ENCODE results near the gene LMOD2. TPM values are rescaled to one million over a fixed set of nuclear protein-coding genes. Genes with fewer than 3 reads are reported as not detected.

Gene LMOD2
- polyA plus RNA-seq, 2 of the 4 experiments (the other 2 are of a cell fraction): not detected

DNA sequence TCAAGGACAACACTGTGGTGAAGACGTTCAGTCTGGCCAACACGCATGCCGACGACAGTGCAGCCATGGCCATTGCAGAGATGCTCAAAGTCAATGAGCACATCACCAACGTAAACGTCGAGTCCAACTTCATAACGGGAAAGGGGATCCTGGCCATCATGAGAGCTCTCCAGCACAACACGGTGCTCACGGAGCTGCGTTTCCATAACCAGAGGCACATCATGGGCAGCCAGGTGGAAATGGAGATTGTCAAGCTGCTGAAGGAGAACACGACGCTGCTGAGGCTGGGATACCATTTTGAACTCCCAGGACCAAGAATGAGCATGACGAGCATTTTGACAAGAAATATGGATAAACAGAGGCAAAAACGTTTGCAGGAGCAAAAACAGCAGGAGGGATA, 6.6 kb downstream of the LMOD2 start:
- CTCF ChIA-PET: interaction anchor here (0.6 to 1.3 kb wide), 3 partner anchors 18 to 82 kb away, joined by 3 read pairs; no protein-coding TSS in a partner anchor
- TF ChIP-seq ZSCAN20 (CRISPR knock-in tag; IDR thresholded peaks at IDR 0.05): no peak
- no peak for TF ChIP-seq JUN (IDR thresholded peaks at IDR 0.05)
- TF ChIP-seq JUNB (IDR thresholded peaks at IDR 0.05): no peak
- TF ChIP-seq, protein P1, sequence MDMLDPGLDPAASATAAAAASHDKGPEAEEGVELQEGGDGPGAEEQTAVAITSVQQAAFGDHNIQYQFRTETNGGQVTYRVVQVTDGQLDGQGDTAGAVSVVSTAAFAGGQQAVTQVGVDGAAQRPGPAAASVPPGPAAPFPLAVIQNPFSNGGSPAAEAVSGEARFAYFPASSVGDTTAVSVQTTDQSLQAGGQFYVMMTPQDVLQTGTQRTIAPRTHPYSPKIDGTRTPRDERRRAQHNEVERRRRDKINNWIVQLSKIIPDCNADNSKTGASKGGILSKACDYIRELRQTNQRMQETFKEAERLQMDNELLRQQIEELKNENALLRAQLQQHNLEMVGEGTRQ (IDR thresholded peaks at IDR 0.05): no peak
- TF ChIP-seq SREBF2 (IDR thresholded peaks at IDR 0.05): no peak
- TF ChIP-seq TP53 (CRISPR knock-in tag; IDR thresholded peaks at IDR 0.05): no peak
- no peak for TF ChIP-seq ESRRA (IDR thresholded peaks at IDR 0.05; ENCODE audit: borderline replicate concordance, low read length)
- TF ChIP-seq, protein P2, sequence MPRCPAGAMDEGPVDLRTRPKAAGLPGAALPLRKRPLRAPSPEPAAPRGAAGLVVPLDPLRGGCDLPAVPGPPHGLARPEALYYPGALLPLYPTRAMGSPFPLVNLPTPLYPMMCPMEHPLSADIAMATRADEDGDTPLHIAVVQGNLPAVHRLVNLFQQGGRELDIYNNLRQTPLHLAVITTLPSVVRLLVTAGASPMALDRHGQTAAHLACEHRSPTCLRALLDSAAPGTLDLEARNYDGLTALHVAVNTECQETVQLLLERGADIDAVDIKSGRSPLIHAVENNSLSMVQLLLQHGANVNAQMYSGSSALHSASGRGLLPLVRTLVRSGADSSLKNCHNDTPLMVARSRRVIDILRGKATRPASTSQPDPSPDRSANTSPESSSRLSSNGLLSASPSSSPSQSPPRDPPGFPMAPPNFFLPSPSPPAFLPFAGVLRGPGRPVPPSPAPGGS (IDR thresholded peaks at IDR 0.05): no peak
- TF ChIP-seq, protein P3, sequence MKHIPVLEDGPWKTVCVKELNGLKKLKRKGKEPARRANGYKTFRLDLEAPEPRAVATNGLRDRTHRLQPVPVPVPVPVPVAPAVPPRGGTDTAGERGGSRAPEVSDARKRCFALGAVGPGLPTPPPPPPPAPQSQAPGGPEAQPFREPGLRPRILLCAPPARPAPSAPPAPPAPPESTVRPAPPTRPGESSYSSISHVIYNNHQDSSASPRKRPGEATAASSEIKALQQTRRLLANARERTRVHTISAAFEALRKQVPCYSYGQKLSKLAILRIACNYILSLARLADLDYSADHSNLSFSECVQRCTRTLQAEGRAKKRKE (CRISPR knock-in tag; IDR thresholded peaks at IDR 0.05; ENCODE audit: low read depth): no peak
- no peak for TF ChIP-seq MAFK (IDR thresholded peaks at IDR 0.05; ENCODE audit: partially characterized antibody)
- TF ChIP-seq EHF (CRISPR knock-in tag; IDR thresholded peaks at IDR 0.05): no peak
- TF ChIP-seq CBX8 (IDR thresholded peaks at IDR 0.05): no peak
- Histone ChIP-seq H3K4me3 (no peak overlapping the region), H3K9me3 (no peaks in the 10 kb centered on the region), H3K4me1 (no peaks in the 10 kb centered on the region), H3K27ac (no peak overlapping the region), H3K4me2 (no peak overlapping the region)
- POLR2A ChIA-PET: no interaction called here
- no peak for DNase-seq (ENCODE audit: low read depth in 1 of 2, low spot score in 1 of 2)
- 38% methylated on average over 13 of the region's 15 CpGs for WGBS (ENCODE audit: missing lambda C conversion rate)
- ATAC-seq: no peak
- FAIRE-seq: no peak

DNA sequence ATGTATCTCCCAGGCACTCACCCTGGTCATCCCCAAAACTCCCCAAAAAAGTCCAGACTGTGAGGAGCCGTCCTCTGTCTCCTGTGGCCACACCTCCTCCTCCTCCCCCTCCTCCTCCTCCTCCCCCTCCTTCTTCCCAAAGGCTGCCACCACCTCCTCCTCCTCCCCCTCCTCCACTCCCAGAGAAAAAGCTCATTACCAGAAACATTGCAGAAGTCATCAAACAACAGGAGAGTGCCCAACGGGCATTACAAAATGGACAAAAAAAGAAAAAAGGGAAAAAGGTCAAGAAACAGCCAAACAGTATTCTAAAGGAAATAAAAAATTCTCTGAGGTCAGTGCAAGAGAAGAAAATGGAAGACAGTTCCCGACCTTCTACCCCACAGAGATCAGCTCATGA, 7.1 kb downstream of the LMOD2 start:
- FAIRE-seq (no peak), ATAC-seq (no peak), DNase-seq (ENCODE audit: low read depth in 1 of 2, low spot score in 1 of 2) (no peak)
- 12% methylated on average over 3 of the region's 3 CpGs for WGBS (ENCODE audit: missing lambda C conversion rate)
- H3K27ac ChIP-seq: no peak overlapping the region
- H3K4me2 ChIP-seq: no peak overlapping the region
- H3K4me3 ChIP-seq: no peak overlapping the region
- H3K4me1 ChIP-seq: no peaks in the 10 kb centered on the region
- ChIA-PET CTCF (interaction anchor here (0.6 to 1.3 kb wide), 4 partner anchors 8 to 20 kb away, joined by 3 read pairs; no protein-coding TSS in a partner anchor), POLR2A (no interaction called here)
- no peaks in the 10 kb centered on the region for H3K9me3 ChIP-seq
- no peak for TF ChIP-seq EHF (CRISPR knock-in tag; IDR thresholded peaks at IDR 0.05)

DNA sequence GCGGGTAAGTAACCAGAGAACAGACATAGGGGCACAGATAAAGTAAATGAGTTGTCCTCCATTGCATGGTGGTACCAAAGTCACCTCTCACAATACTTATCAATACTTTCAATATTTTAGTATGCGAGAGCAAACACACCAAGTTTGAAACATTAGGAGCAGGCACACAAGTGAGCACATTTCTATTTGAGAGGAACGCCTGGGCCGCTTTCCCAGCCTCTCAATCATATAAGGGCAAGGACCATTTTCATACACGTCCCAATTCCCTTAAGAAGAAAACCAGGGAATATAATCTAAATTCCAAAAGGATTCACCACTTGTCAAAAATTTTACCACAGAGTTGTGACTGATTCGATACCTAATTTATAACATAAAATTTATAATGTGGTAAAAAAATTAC, 7.5 kb downstream of the LMOD2 start:
- no peak overlapping the region for H3K27ac ChIP-seq
- no peak overlapping the region for H3K4me3 ChIP-seq
- DNase-seq (ENCODE audit: low read depth in 1 of 2, low spot score in 1 of 2) (no peak), FAIRE-seq (no peak), ATAC-seq (no peak)
- no peaks in the 10 kb centered on the region for H3K4me1 ChIP-seq
- 71% methylated on average over 6 of the region's 6 CpGs for WGBS (ENCODE audit: missing lambda C conversion rate)
- ChIA-PET CTCF (interaction anchor here (0.6 to 0.9 kb wide), 2 partner anchors 9 to 11 kb away, joined by 3 read pairs; no protein-coding TSS in a partner anchor), POLR2A (no interaction called here)
- H3K4me2 ChIP-seq: no peak overlapping the region
- no peaks in the 10 kb centered on the region for H3K9me3 ChIP-seq
- TF ChIP-seq HOXB5 (CRISPR knock-in tag; IDR thresholded peaks at IDR 0.05) (no peak), POLR2AphosphoS2 (conservative IDR thresholded peaks at IDR 0.05; ENCODE audit: low read length) (no peak), RFX5 (IDR thresholded peaks at IDR 0.05) (no peak), MYC (IDR thresholded peaks at IDR 0.05; ENCODE audit: borderline replicate concordance, low read length) (no peak), HOXB13 (CRISPR knock-in tag; IDR thresholded peaks at IDR 0.05; ENCODE audit: low read depth) (no peak), CBX2 (IDR thresholded peaks at IDR 0.05; ENCODE audit: borderline replicate concordance, low read depth) (no peak), JUNB (IDR thresholded peaks at IDR 0.05) (no peak), SREBF2 (IDR thresholded peaks at IDR 0.05) (no peak), PHF8 (IDR thresholded peaks at IDR 0.05; ENCODE audit: borderline replicate concordance, low read depth) (no peak), ZSCAN20 (CRISPR knock-in tag; IDR thresholded peaks at IDR 0.05) (no peak), EHF (CRISPR knock-in tag; IDR thresholded peaks at IDR 0.05) (no peak), EP300 (IDR thresholded peaks at IDR 0.05) (no peak), ZFP36 (IDR thresholded peaks at IDR 0.05; ENCODE audit: borderline replicate concordance, partially characterized antibody) (no peak)
- TF ChIP-seq, protein P4, sequence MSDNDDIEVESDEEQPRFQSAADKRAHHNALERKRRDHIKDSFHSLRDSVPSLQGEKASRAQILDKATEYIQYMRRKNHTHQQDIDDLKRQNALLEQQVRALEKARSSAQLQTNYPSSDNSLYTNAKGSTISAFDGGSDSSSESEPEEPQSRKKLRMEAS (IDR thresholded peaks at IDR 0.05): no peak
- TF ChIP-seq, protein P1 (IDR thresholded peaks at IDR 0.05): no peak
- TF ChIP-seq, protein P5, sequence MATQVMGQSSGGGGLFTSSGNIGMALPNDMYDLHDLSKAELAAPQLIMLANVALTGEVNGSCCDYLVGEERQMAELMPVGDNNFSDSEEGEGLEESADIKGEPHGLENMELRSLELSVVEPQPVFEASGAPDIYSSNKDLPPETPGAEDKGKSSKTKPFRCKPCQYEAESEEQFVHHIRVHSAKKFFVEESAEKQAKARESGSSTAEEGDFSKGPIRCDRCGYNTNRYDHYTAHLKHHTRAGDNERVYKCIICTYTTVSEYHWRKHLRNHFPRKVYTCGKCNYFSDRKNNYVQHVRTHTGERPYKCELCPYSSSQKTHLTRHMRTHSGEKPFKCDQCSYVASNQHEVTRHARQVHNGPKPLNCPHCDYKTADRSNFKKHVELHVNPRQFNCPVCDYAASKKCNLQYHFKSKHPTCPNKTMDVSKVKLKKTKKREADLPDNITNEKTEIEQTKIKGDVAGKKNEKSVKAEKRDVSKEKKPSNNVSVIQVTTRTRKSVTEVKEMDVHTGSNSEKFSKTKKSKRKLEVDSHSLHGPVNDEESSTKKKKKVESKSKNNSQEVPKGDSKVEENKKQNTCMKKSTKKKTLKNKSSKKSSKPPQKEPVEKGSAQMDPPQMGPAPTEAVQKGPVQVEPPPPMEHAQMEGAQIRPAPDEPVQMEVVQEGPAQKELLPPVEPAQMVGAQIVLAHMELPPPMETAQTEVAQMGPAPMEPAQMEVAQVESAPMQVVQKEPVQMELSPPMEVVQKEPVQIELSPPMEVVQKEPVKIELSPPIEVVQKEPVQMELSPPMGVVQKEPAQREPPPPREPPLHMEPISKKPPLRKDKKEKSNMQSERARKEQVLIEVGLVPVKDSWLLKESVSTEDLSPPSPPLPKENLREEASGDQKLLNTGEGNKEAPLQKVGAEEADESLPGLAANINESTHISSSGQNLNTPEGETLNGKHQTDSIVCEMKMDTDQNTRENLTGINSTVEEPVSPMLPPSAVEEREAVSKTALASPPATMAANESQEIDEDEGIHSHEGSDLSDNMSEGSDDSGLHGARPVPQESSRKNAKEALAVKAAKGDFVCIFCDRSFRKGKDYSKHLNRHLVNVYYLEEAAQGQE (IDR thresholded peaks at IDR 0.05): no peak
- TF ChIP-seq, protein P3 (CRISPR knock-in tag; IDR thresholded peaks at IDR 0.05; ENCODE audit: low read depth): no peak

Data from A549 (cell line).